Measurements from ENCODE around the gene RBL1. TPM values are rescaled to one million over a fixed set of nuclear protein-coding genes. Genes with fewer than 3 reads are reported as not detected.
"Not testable (repeated sequence)": the region's sequence is repeated elsewhere in the genome, so short reads cannot be mapped to it uniquely, and the experiment has no call there.

Gene RBL1, protein sequence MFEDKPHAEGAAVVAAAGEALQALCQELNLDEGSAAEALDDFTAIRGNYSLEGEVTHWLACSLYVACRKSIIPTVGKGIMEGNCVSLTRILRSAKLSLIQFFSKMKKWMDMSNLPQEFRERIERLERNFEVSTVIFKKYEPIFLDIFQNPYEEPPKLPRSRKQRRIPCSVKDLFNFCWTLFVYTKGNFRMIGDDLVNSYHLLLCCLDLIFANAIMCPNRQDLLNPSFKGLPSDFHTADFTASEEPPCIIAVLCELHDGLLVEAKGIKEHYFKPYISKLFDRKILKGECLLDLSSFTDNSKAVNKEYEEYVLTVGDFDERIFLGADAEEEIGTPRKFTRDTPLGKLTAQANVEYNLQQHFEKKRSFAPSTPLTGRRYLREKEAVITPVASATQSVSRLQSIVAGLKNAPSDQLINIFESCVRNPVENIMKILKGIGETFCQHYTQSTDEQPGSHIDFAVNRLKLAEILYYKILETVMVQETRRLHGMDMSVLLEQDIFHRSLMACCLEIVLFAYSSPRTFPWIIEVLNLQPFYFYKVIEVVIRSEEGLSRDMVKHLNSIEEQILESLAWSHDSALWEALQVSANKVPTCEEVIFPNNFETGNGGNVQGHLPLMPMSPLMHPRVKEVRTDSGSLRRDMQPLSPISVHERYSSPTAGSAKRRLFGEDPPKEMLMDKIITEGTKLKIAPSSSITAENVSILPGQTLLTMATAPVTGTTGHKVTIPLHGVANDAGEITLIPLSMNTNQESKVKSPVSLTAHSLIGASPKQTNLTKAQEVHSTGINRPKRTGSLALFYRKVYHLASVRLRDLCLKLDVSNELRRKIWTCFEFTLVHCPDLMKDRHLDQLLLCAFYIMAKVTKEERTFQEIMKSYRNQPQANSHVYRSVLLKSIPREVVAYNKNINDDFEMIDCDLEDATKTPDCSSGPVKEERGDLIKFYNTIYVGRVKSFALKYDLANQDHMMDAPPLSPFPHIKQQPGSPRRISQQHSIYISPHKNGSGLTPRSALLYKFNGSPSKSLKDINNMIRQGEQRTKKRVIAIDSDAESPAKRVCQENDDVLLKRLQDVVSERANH
- total RNA-seq = 10 to 100 TPM; 48.9 to 53.9 TPM

GRCh38 chr20:37095599-37096414 is at the start of gene RBL1:
RBL1 (minus strand) TSS chr20:37095997; CDS start chr20:37095928, 69 bp downstream.
- peak within 1 kb of the TSS; percentile 99 for H3K4me3 Mint-ChIP-seq
- H3K9me3 Mint-ChIP-seq = no peaks in the 10 kb centered on the region
- peak within 1 kb of the TSS; percentile 100 for H3K27ac Mint-ChIP-seq
- peaks cover 29% of the 10 kb centered on the region for H3K36me3 Mint-ChIP-seq (ENCODE audit: low read depth)
- no peaks in the 10 kb centered on the region for H3K27me3 Mint-ChIP-seq
- ChIA-PET POLR2A (interaction anchor here (0.5 to 1.8 kb wide), 5 partner anchors 17 to 385 kb away, joined by 3 to 7 read pairs (median 4); partner anchors contain the start of gene RPN2), CTCF (interaction anchor here (0.5 to 1.2 kb wide), 7 partner anchors 8 to 196 kb away, joined by 3 to 6 read pairs (median 3); no protein-coding TSS in a partner anchor)
- peaks cover 46% of the 10 kb centered on the region for H3K4me1 Mint-ChIP-seq
- peak; percentile 90 for DNase-seq

- no peak for DNase-seq
- H3K4me1 Mint-ChIP-seq = no peaks in the 10 kb centered on the region
- no peak overlapping the region for H3K4me3 Mint-ChIP-seq
- no peaks in the 10 kb centered on the region for H3K36me3 Mint-ChIP-seq (ENCODE audit: low read depth)
- no peaks in the 10 kb centered on the region for H3K27me3 Mint-ChIP-seq
- H3K27ac Mint-ChIP-seq = no peak overlapping the region
- H3K9me3 Mint-ChIP-seq = no peaks in the 10 kb centered on the region
- ChIA-PET CTCF (interaction anchor here (0.6 to 1.4 kb wide), 2 partner anchors 14 to 1300 kb away, joined by 3 to 4 read pairs; no protein-coding TSS in a partner anchor), POLR2A (no interaction called here)
Measured at GRCh38 chr20:37144856-37145404, 49.1 kb upstream of the RBL1 start.

DNA sequence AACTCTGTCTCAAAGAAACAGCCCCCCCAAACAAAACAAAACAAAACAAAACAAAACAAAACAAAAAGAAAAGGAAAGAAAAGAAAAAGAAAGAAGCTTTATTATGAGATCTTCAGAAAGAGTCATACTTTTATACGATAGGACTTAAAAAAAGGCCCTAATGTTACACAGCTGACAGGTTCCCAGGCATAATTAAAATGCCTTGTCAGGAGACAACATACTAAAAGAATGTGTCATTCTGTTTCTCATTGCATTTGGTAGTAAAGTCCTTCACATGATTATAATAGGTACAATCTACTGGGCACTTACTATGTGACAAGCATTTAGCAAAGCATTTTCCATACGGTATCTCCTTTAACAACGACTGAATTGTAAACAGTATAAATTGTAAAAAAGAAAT is 46.9 kb upstream of the RBL1 start:
- POLR2A ChIA-PET = no interaction called here
- H3K36me3 Mint-ChIP-seq (ENCODE audit: low read depth) = no peaks in the 10 kb centered on the region
- H3K27ac Mint-ChIP-seq = no peak overlapping the region
- CTCF ChIA-PET = interaction anchor here (1.3 kb wide), 1 partner anchor 28 kb away, joined by 3 read pairs; no protein-coding TSS in a partner anchor
- no peaks in the 10 kb centered on the region for H3K9me3 Mint-ChIP-seq
- no peak for DNase-seq
- no peak overlapping the region for H3K4me3 Mint-ChIP-seq
- no peaks in the 10 kb centered on the region for H3K27me3 Mint-ChIP-seq
- no peaks in the 10 kb centered on the region for H3K4me1 Mint-ChIP-seq

DNA sequence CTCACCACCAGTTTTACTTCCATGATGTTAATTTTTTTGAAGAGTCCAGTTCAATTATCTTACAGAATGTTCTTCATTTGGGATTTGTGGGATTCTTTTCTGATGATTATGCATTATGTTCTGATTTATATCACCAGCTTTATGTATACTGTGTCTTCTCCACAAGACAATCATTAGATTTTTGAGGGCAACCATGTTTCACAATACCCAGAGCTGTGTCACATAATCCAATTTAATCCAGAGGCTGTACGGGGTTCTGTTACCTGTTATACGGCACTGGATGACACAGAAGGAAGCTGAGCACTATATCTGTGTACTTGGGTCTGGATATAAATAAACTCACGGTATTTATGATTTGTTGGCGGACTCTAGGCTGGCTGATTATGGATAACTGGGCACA is 41.8 kb upstream of the RBL1 start:
- no peaks in the 10 kb centered on the region for H3K4me1 Mint-ChIP-seq
- POLR2A ChIA-PET = no interaction called here
- CTCF ChIA-PET = no interaction called here

GRCh38 chr20:37133952-37134351 is 38.2 kb upstream of the RBL1 start:
- no peak overlapping the region for H3K4me3 Mint-ChIP-seq
- CTCF ChIA-PET = interaction anchor here (0.6 kb wide), 1 partner anchor 1655 kb away, joined by 3 read pairs; no protein-coding TSS in a partner anchor
- no peaks in the 10 kb centered on the region for H3K36me3 Mint-ChIP-seq (ENCODE audit: low read depth)
- no peak for DNase-seq
- peaks cover 3% of the 10 kb centered on the region for H3K4me1 Mint-ChIP-seq
- no peak overlapping the region for H3K27ac Mint-ChIP-seq
- H3K27me3 Mint-ChIP-seq = no peaks in the 10 kb centered on the region
- POLR2A ChIA-PET = no interaction called here
- H3K9me3 Mint-ChIP-seq = no peaks in the 10 kb centered on the region

More for the DNA sequence above, 41.8 kb upstream of the RBL1 start:
- Mint-ChIP-seq H3K4me3 (no peak overlapping the region), H3K36me3 (ENCODE audit: low read depth) (no peaks in the 10 kb centered on the region), H3K9me3 (no peaks in the 10 kb centered on the region), H3K27me3 (no peaks in the 10 kb centered on the region), H3K27ac (no peak overlapping the region)
- DNase-seq = no peak

- H3K4me3 Mint-ChIP-seq = no peak overlapping the region
- no peak overlapping the region for H3K27ac Mint-ChIP-seq
- POLR2A ChIA-PET = no interaction called here
- no peaks in the 10 kb centered on the region for H3K9me3 Mint-ChIP-seq
- peaks cover 3% of the 10 kb centered on the region for H3K4me1 Mint-ChIP-seq
- CTCF ChIA-PET = interaction anchor here (0.6 to 1.7 kb wide), 3 partner anchors 8 to 366 kb away, joined by 3 read pairs; no protein-coding TSS in a partner anchor
- no peak for DNase-seq
- H3K36me3 Mint-ChIP-seq (ENCODE audit: low read depth) = no peaks in the 10 kb centered on the region
- H3K27me3 Mint-ChIP-seq = no peaks in the 10 kb centered on the region
Measured at GRCh38 chr20:37131486-37131885, 35.7 kb upstream of the RBL1 start.

DNA sequence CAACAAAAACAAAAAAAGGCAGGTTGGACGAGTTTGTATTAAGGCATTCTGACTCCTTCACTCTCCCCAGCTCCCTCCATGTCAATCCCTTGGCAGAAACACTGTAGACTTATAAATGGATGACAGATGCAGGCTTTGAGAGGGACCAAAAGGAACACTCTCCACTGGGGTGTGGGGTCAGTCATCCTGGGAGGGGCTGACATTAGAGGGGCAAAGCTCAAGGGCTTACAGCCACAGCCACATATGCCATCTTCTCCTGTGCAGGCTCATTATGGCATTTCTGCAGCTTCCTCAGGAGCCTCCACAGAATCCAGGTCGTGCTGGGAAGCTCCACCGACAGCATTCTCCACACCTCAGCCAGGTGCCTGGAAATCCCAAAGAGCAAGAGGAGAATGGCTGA is 33.0 kb upstream of the RBL1 start:
- Mint-ChIP-seq H3K27me3 (no peaks in the 10 kb centered on the region), H3K36me3 (ENCODE audit: low read depth) (no peaks in the 10 kb centered on the region), H3K4me1 (peaks cover 3% of the 10 kb centered on the region), H3K9me3 (no peaks in the 10 kb centered on the region), H3K4me3 (no peak overlapping the region), H3K27ac (no peak overlapping the region)
- ChIA-PET POLR2A (no interaction called here), CTCF (interaction anchor here (0.6 kb wide), 1 partner anchor 107 kb away, joined by 3 read pairs; no protein-coding TSS in a partner anchor)
- DNase-seq = no peak

GRCh38 chr20:37126290-37126689 is 30.5 kb upstream of the RBL1 start:
- POLR2A ChIA-PET; H3K4me3 Mint-ChIP-seq; CTCF ChIA-PET; H3K27me3 Mint-ChIP-seq; H3K36me3 Mint-ChIP-seq (ENCODE audit: low read depth); H3K9me3 Mint-ChIP-seq; H3K27ac Mint-ChIP-seq; DNase-seq; H3K4me1 Mint-ChIP-seq: not testable (repeated sequence)

DNA sequence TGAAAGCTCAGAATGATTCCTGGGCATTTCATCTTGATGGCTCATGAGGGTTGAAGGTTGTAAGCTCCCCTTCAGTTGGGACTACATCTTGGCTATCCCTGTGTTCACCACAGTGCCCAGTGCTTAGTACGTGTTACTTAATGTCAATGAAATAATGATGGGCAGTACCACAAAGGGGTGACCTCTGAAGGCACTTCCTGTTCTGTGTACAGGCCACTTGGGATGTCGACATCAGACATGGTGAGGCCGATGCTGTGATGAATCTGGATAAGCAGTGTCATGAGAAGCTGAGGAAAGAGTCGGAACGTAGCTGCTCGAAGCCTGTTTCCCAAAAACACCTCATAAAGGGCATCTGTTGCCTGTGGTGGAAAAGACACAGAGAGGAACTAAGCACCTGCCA is 27.6 kb upstream of the RBL1 start:
- DNase-seq = no peak
- Mint-ChIP-seq H3K4me3 (no peak overlapping the region), H3K27me3 (no peaks in the 10 kb centered on the region), H3K36me3 (ENCODE audit: low read depth) (no peaks in the 10 kb centered on the region), H3K4me1 (no peaks in the 10 kb centered on the region), H3K9me3 (no peaks in the 10 kb centered on the region), H3K27ac (peak overlapping the region; percentile 31)
- CTCF ChIA-PET = interaction anchor here (1.1 to 1.2 kb wide), 2 partner anchors 9 to 12 kb away, joined by 3 read pairs; no protein-coding TSS in a partner anchor
- POLR2A ChIA-PET = no interaction called here

GRCh38 chr20:37120497-37120896 is 24.7 kb upstream of the RBL1 start:
- ChIA-PET CTCF (no interaction called here), POLR2A (no interaction called here)
- H3K27me3 Mint-ChIP-seq = peaks cover 1% of the 10 kb centered on the region

DNA sequence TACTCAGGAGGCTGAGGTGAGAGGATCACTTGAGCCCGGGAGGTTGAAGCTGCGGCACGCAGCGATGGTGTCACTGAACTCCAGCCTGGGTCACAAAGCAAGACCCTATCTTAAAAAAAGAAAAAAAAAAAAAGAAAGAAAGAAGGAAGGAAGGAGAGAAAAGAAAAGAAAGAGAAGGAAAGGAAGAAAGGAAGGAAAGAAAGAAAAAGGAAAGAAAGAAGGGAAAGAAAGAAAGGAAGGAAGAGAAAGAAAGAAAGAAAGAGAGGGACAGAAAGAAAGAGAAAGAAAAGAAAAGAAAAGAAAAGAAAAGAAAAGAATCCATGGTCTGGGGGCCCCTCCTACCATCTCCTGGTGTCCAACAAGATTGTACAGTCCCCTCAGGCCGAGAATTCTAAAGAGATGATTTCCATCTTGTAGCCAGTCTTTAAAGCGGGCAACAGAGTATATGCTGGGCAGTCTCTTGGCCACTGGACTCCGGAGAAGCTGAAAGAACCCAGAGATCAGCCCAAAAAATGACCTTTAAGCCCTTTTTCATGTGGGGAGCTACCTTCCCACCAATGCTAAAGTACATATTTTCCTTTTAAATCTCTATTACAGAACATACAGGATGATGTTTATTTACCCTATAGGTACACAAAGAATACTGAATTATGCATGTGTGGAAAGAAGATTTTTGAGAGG is 23.7 kb upstream of the RBL1 start:
- no peak for DNase-seq
- Mint-ChIP-seq H3K36me3 (ENCODE audit: low read depth) (no peaks in the 10 kb centered on the region), H3K27me3 (peaks cover 5% of the 10 kb centered on the region), H3K27ac (no peak overlapping the region), H3K4me3 (no peak overlapping the region), H3K9me3 (no peaks in the 10 kb centered on the region), H3K4me1 (no peaks in the 10 kb centered on the region)
- CTCF ChIA-PET = interaction anchor here (0.7 to 1.2 kb wide), 2 partner anchors 9 to 23 kb away, joined by 3 read pairs; partner anchors contain the start of gene RBL1
- POLR2A ChIA-PET = no interaction called here

More at GRCh38 chr20:37120497-37120896, 24.7 kb upstream of the RBL1 start:
- Mint-ChIP-seq H3K4me3 (no peak overlapping the region), H3K36me3 (ENCODE audit: low read depth) (no peaks in the 10 kb centered on the region), H3K4me1 (no peaks in the 10 kb centered on the region), H3K27ac (no peak overlapping the region), H3K9me3 (no peaks in the 10 kb centered on the region)
- no peak for DNase-seq
